T follicular helper cell (primary cell): ENCODE measurements around the gene RANBP2.
A peak's percentile ranks its signal among the peaks of the same experiment; 100 is the strongest.

Source experiments
- DNase-seq: peaks from one replicate; pipeline ENCODE4 v3.0.0-alpha.2; 2020; ENCODE audit warnings: low read depth

RANBP2 gene

GRCh38 chr2:108778857-108779256, 59.6 kb downstream of the RANBP2 start:
- DNase-seq: no peak

GRCh38 chr2:108786008-108786353, 66.7 kb downstream of the RANBP2 start:
- no peak for DNase-seq

- DNase-seq: peak; percentile 87
Observed at GRCh38 chr2:108786354-108787215, 67.3 kb downstream of the RANBP2 start, which contains the start of gene CCDC138. Gene CCDC138, plus strand, starts transcription at chr2:108786771. Its CDS starts 52 bp downstream, at chr2:108786823.

DNA sequence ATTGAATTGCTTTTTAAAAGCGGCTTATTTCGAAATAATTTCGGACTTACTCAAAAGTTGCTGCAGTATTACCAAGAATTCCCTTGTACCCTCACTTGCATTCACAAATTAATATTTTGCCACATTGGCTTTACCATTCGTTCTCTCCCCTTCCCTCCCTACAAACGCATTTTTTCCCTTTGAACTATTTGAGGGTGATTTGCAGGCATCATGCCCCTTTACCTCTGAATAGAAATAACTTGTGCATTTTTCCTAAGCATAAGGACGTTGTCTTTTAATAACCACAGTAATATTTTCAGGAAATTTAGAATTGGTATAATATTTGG, 67.9 kb downstream of the RANBP2 start:
- DNase-seq: no peak

- no peak for DNase-seq
Observed at GRCh38 chr2:108803045-108803736, 83.9 kb downstream of the RANBP2 start.

DNA sequence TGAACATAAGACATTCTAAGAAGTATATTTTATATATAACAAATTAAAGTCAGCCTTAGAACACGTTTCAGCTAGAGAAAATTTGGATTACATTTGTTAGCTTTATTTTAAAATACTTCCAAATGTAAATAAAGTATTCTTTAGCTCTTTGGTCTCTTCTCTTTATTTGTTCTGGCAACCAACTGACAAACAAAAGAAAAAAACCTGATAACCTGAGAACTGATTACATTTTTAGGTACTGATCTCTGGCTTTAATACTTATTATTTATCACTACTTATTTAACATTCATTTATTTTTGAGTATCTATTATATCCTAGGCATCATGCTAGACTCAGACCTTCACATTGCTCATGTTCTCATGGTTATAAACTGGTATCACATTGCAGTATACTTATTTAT, 85.8 kb downstream of the RANBP2 start:
- no peak for DNase-seq

DNA sequence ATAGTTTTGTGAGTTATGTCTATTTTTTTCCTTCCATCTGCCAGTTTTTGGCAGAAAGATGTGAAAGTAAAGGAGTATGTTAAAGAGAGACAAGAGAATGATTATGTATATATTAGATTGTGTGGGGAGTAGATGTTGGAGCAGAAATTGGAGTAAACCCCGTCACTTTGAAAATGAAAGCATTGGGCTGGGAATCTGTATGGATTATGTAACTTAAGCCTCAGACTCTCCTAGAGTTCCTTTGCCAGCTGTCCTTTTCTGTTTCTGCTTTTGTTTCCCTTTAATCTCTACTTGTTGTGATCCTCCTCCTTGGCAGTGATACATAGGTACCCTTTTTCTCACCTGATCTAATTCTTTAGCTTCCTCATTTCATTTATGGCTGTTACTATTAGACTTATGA, 86.5 kb downstream of the RANBP2 start:
- no peak for DNase-seq

- DNase-seq: no peak
Observed at GRCh38 chr2:108806371-108807113, 87.3 kb downstream of the RANBP2 start.

DNA sequence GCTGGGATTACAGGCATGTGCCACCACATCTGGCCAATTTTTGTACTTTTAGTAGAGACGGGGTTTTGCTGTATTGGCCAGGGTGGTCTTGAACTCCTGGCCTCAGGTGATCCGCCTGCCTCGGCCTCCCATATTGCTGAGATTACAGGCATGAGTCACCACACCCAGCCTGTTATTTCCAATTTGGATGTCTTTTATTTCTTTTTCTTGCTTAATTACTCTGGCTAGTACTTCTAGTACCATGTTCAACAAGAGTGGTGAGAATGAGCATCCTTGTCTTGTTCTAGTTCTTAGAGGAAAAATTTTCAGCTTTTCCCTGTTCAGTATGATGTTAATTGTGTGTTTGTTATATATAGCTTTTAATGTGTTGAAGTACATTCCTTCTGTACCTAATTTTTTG, 90.7 kb downstream of the RANBP2 start:
- DNase-seq: no peak

DNA sequence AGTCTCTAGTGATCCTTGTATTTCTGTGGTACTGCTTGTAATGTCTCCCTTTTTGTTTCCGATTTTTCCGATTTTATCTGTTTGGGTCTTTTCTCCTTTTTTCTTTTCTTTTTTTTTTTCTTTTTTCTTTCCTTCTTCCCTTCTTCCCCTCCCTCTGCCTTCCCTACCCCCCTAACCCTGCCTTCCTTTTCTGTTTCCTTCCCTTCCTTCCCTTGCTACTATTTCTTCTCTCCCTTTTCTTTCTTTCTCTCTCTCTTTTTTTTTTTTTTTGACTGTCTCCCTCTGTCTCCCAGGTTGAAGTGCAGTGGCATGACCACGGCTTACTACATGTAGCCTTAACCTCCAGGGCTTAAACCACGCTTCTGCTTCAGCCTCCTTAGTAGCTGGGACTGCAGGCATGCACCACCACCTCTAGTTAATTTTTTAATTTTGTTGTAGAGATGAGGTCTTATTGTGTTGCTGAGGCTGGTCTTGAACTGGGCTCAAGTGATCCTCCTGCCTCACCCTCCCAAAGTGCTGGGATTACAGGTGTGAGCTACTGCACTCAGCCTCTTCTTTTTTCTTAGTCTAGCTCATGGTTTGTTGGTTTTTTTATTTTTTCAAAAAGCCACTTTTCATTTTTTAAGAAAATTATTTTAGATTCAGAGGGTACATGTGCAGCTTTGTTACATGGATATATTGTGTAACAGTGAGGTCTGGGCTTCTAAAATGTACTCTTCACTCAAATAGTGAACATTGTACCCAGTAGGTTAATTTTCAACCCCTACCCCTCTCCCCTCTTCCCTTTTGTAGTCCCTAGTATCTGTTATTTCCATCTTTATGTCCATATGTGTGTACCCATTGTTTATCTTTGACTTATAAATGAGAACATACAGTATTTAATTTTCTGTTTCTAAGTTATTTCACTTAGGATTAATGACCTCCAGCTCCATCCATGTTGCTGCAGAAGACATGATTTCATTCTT, 92.0 kb downstream of the RANBP2 start:
- DNase-seq: no peak

DNA sequence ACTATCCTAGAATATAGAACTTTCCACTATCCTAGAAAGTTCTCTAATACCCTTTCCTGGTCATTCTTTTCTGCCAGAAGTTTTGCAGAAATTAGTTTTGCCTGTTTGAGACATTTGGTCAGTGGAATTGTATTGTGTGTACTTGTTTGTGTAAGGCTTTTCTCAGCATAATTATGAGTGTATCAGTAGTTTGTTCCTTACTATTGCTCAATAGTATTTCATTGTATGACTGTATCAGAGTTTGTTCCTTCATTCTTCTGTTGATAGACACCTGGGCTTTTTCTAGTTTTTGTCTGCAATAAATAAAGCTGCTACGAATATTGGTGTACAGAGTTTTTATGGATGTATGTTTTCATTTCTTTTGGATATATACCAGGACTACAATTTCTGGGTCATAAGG, 94.5 kb downstream of the RANBP2 start:
- DNase-seq: no peak

- DNase-seq: no peak
Observed at GRCh38 chr2:108820482-108820881, 101.2 kb downstream of the RANBP2 start.

DNA sequence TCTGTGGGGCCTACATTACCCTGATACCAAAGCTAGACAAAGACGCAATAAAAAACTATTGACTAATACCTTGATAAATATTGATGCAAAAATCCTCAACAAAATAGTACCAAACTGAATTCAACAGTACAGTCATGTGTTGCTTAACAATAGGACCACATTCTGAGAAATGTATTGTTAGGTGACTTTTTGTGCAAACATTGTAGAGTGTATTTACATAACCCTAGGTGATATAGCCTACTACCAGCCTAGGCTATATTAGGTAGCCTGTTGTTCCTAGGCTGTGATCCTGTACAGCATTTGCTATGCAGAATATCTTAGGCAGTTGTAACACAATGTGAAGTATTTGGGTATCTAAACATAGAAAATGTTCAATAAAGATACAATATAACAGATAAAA, 104.0 kb downstream of the RANBP2 start:
- no peak for DNase-seq

GRCh38 chr2:108824316-108825070, 105.2 kb downstream of the RANBP2 start:
- no peak for DNase-seq

- DNase-seq: no peak
Observed at GRCh38 chr2:108825254-108825653, 106.0 kb downstream of the RANBP2 start.

GRCh38 chr2:108825736-108826135, 106.5 kb downstream of the RANBP2 start:
- DNase-seq: no peak

DNA sequence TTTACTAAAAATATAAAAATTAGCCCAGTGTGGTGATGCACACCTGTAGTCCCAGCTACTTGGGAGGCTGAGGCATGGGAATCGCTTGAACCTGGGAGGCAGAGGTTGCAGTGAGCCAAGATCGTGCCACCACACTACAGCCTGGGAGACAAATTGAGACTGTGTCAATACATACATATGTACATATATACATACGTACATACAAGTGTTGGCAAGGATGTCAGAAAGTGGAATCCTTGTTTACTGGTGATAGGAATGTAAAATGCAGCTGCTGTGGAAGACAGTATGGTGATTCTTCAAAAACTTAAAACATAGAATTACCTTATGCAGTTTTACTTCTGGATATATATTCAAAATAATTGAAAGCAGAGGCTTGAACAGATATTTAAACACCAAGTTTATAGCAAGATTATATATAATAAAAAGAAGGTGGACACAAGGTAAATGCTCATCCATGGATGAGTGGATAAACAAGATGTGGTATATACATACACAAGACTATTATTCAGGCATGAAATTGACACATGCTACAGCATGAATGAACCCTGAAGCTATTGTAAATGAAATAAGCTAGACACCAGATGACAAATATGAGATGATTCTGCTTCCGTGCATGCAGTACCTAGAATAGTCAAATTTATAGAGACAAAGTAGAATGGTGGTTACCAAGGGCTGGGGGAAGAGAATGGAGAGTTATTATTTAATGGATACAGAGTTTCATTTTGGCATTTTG, 110.5 kb downstream of the RANBP2 start:
- DNase-seq: no peak

DNA sequence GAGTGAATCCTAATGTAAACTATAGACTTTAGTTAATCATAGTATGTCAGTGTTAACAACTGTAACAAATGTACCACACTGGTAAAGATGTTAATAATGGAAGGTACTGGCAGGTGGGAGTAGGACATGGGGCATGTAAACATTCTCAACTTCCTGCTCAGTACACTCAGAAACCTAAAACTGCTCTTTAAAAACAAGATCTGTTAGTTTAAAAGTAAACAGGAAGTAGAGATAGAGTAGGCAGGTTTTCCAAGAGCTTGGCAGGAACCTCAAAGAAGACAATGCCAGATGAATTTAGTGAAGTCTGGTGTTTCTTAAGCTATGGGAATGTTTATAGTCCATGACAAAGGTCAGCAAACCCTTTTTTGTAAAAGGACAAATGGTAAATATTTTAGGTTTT, 113.9 kb downstream of the RANBP2 start:
- no peak for DNase-seq

GRCh38 chr2:108834620-108835019, 115.3 kb downstream of the RANBP2 start:
- no peak for DNase-seq

GRCh38 chr2:108835040-108835439, 115.8 kb downstream of the RANBP2 start:
- no peak for DNase-seq
